ENCODE data around the gene PPP5C. TPM values are rescaled to one million over a fixed set of nuclear protein-coding genes. Genes with fewer than 3 reads are reported as not detected.

The PPP5C gene
- total RNA-seq, 4 donors from 2014 or later: 24.1 to 68.4 (median 41.4) TPM

GRCh38 chr19:46320559-46320958 is 26.3 kb upstream of the PPP5C start:
- TF ChIP-seq, protein P1, sequence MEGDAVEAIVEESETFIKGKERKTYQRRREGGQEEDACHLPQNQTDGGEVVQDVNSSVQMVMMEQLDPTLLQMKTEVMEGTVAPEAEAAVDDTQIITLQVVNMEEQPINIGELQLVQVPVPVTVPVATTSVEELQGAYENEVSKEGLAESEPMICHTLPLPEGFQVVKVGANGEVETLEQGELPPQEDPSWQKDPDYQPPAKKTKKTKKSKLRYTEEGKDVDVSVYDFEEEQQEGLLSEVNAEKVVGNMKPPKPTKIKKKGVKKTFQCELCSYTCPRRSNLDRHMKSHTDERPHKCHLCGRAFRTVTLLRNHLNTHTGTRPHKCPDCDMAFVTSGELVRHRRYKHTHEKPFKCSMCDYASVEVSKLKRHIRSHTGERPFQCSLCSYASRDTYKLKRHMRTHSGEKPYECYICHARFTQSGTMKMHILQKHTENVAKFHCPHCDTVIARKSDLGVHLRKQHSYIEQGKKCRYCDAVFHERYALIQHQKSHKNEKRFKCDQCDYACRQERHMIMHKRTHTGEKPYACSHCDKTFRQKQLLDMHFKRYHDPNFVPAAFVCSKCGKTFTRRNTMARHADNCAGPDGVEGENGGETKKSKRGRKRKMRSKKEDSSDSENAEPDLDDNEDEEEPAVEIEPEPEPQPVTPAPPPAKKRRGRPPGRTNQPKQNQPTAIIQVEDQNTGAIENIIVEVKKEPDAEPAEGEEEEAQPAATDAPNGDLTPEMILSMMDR (IDR thresholded peaks at IDR 0.05; ENCODE audit: low read depth): no peak

- TF ChIP-seq, protein P1 (IDR thresholded peaks at IDR 0.05; ENCODE audit: low read depth): no peak
Measured at GRCh38 chr19:46321653-46322052, 25.2 kb upstream of the PPP5C start.

GRCh38 chr19:46324277-46324676 is 22.6 kb upstream of the PPP5C start:
- TF ChIP-seq, protein P1 (IDR thresholded peaks at IDR 0.05; ENCODE audit: low read depth): no peak

- TF ChIP-seq, protein P1 (IDR thresholded peaks at IDR 0.05; ENCODE audit: low read depth): no peak
Measured at GRCh38 chr19:46326608-46327007, 20.3 kb upstream of the PPP5C start.

- TF ChIP-seq, protein P1 (IDR thresholded peaks at IDR 0.05; ENCODE audit: low read depth): no peak
Measured at GRCh38 chr19:46328079-46328478, 18.8 kb upstream of the PPP5C start.

DNA sequence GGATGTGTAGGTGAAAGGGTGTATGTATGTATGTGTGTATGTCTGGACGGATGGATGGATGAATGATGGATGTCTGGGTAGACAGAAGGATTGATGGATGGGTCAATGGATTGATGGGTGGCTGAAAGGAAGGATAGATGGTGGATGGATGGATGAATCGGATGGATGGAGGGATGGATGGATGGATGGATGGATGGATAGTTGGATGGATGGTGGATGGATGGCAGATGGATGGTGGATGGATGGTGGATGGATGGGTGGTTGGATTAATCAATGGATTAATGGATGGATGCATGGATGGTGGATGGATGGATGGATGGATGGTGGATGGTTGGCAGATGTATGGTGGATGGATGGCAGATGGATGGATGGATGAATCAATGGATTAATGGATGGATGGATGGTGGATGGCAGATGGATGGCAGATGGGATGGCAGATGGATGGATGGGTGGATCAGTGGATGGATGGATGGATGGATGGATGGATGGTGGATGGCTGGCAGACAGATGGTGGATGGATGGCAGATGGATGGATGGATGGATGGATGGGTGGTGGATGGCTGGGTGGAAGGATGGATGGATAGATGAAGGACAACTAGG is 16.5 kb upstream of the PPP5C start:
- TF ChIP-seq, protein P1 (IDR thresholded peaks at IDR 0.05; ENCODE audit: low read depth): no peak

GRCh38 chr19:46337487-46337886 is 9.4 kb upstream of the PPP5C start:
- TF ChIP-seq, protein P1 (IDR thresholded peaks at IDR 0.05; ENCODE audit: low read depth): no peak

All from subcutaneous adipose tissue (tissue), 4 donors.